Measurements from ENCODE around the gene RIMS3.

Gene RIMS3

GRCh38 chr1:40649592-40649930 lies 15.9 kb downstream of the RIMS3 start:
- TF ChIP-seq, protein P1, sequence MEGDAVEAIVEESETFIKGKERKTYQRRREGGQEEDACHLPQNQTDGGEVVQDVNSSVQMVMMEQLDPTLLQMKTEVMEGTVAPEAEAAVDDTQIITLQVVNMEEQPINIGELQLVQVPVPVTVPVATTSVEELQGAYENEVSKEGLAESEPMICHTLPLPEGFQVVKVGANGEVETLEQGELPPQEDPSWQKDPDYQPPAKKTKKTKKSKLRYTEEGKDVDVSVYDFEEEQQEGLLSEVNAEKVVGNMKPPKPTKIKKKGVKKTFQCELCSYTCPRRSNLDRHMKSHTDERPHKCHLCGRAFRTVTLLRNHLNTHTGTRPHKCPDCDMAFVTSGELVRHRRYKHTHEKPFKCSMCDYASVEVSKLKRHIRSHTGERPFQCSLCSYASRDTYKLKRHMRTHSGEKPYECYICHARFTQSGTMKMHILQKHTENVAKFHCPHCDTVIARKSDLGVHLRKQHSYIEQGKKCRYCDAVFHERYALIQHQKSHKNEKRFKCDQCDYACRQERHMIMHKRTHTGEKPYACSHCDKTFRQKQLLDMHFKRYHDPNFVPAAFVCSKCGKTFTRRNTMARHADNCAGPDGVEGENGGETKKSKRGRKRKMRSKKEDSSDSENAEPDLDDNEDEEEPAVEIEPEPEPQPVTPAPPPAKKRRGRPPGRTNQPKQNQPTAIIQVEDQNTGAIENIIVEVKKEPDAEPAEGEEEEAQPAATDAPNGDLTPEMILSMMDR (IDR thresholded peaks at IDR 0.05; ENCODE audit: low read depth, low read length, missing control alignments): no peak
- Histone ChIP-seq H3K4me3 (ENCODE audit: low read depth, low read length) (no peak overlapping the region), H3K36me3 (replicated peaks) (no peaks in the 10 kb centered on the region), H3K27me3 (replicated peaks) (peaks cover 4% of the 10 kb centered on the region), H3K27ac (no peak overlapping the region)
- in situ Hi-C loops (cut with HindIII; ENCODE audit: low pct_ligation_motif_present, low sequenced_read_pairs): no loop called here
- no peak for DNase-seq

GRCh38 chr1:40648928-40649591 lies 16.4 kb downstream of the RIMS3 start:
- no peaks in the 10 kb centered on the region for H3K27me3 ChIP-seq (replicated peaks)
- in situ Hi-C loops (cut with HindIII; ENCODE audit: low pct_ligation_motif_present, low sequenced_read_pairs): no loop called here
- no peak for DNase-seq
- TF ChIP-seq, protein P1 (IDR thresholded peaks at IDR 0.05; ENCODE audit: low read depth, low read length, missing control alignments): no peak
- no peak overlapping the region for H3K4me3 ChIP-seq (ENCODE audit: low read depth, low read length)
- H3K27ac ChIP-seq: no peak overlapping the region
- no peaks in the 10 kb centered on the region for H3K36me3 ChIP-seq (replicated peaks)

DNA sequence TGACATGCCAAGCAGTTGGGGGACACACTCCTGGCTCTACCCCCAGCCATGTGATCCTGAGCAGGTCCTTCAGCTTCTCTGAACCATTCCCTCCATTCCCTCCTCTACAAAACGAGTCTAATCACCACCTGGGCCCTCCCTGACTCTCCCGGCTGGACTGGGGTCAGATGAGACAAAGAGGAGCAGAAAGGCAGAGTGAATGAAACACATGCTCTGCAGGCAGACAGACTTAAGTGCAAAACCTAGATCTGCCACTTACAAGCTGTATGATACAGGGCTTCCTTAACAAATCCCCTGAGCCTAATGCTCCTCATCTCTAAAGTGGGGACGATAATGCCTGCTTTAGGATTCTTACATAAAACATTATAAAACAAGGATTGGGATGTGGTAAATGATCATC lies 17.3 kb downstream of the RIMS3 start:
- H3K36me3 ChIP-seq (replicated peaks): no peaks in the 10 kb centered on the region
- H3K27ac ChIP-seq: no peak overlapping the region
- in situ Hi-C loops (cut with HindIII; ENCODE audit: low pct_ligation_motif_present, low sequenced_read_pairs): no loop called here
- no peaks in the 10 kb centered on the region for H3K27me3 ChIP-seq (replicated peaks)
- H3K4me3 ChIP-seq (ENCODE audit: low read depth, low read length): no peak overlapping the region
- TF ChIP-seq, protein P1 (IDR thresholded peaks at IDR 0.05; ENCODE audit: low read depth, low read length, missing control alignments): no peak
- DNase-seq: no peak

GRCh38 chr1:40646315-40646714 lies 19.2 kb downstream of the RIMS3 start:
- H3K27ac ChIP-seq: no peak overlapping the region
- in situ Hi-C loops (cut with HindIII; ENCODE audit: low pct_ligation_motif_present, low sequenced_read_pairs): no loop called here
- H3K4me3 ChIP-seq (ENCODE audit: low read depth, low read length): no peak overlapping the region
- DNase-seq: peak; percentile 46
- no peaks in the 10 kb centered on the region for H3K36me3 ChIP-seq (replicated peaks)
- TF ChIP-seq, protein P1 (IDR thresholded peaks at IDR 0.05; ENCODE audit: low read depth, low read length, missing control alignments): no peak
- H3K27me3 ChIP-seq (replicated peaks): no peaks in the 10 kb centered on the region

- DNase-seq: no peak
- H3K4me3 ChIP-seq (ENCODE audit: low read depth, low read length): no peak overlapping the region
- TF ChIP-seq, protein P1 (IDR thresholded peaks at IDR 0.05; ENCODE audit: low read depth, low read length, missing control alignments): no peak
- in situ Hi-C loops (cut with HindIII; ENCODE audit: low pct_ligation_motif_present, low sequenced_read_pairs): no loop called here
- no peak overlapping the region for H3K27ac ChIP-seq
- no peaks in the 10 kb centered on the region for H3K27me3 ChIP-seq (replicated peaks)
- H3K36me3 ChIP-seq (replicated peaks): no peaks in the 10 kb centered on the region
Observed at GRCh38 chr1:40645118-40645680, 20.3 kb downstream of the RIMS3 start.

Data from brain microvascular endothelial cell (primary cell).